NCI-H1436 (cell line): ENCODE measurements around the gene SETD1A.
A peak's percentile ranks its signal among the peaks of the same experiment; 100 is the strongest.
"Not testable (repeated sequence)": the region's sequence is repeated elsewhere in the genome, so short reads cannot be mapped to it uniquely, and the experiment has no call there.

Experiments
- DNase-seq: peaks from one replicate; lab custom pipeline; 2025; lab: John Stamatoyannopoulos, UW

SETD1A gene

DNA sequence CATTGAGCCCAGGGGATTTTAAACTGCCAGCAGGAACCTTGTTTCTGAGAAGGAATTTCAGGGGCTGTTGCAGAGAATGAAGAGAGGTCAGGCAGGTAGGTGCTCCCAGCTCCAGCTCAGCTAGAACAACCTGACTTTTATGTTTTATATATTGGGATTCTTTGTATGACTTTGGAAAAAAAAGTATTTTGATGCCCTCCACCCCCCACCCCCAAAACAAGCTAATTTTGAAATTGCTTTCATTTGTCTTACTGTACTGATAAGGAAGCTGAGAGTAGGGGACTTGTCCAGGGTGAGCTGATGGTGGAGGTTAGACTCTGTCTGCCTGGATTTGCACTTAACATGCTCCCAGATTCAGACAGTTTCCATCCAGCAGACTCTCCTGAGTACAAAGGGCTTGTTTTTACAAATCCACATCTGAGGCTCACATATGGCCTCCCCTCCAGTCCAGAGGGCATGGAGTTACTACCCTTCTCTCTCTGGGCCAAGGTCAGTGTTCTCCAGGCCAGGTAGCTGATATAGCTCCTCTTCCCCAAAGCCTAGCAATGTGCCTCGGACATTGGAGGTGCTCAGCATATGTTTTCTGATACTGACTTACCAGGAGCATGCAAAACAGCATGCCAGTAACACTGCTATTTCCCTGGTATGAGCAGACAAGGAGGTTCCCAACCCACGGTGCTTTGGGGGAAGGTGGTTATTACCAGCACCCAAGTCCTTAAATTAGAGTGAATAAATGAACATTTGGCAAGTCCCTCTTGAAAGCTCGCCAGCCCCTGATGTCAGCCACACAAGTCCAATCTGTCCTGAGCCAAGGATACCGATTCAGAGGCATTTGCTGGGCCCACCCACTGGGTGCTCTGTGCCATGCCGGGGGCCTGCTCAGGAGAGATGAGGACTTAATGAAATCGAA is 41.6 kb downstream of the SETD1A start:
- no peak for DNase-seq

DNA sequence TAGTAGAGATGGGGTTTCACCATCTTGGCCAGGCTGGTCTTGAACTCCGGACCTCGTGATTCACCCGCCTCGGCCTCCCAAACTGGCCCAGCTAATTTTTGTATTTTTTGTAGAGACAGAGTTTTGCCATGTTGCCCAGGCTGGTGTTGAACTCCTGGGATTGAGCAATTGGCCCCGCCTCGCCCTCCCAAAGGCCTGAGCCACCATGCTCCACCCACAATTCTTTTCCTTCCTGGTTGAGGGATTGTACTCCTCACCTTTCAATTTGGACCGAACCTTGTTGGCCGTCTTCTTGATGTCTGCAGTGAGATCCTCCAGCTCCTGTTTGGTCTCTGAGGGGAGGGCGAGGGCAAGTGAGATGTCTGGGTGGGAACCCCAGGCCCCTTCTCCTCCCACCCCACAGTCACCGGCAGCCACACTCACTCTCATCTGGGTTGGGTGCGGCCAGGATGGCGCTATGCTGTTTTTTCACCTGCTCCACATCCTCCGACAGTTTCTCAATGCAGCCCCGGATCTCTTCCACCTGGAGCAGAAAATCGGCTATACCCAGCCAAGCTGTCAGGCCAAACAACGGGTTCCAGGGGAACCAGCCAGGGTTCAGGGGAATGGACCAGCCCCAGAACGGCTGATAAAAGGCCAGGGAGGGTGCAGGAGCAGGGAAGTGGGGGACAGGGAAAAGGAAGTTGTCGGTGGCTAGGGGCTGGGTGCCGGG is 43.3 kb downstream of the SETD1A start:
- DNase-seq: no peak

DNA sequence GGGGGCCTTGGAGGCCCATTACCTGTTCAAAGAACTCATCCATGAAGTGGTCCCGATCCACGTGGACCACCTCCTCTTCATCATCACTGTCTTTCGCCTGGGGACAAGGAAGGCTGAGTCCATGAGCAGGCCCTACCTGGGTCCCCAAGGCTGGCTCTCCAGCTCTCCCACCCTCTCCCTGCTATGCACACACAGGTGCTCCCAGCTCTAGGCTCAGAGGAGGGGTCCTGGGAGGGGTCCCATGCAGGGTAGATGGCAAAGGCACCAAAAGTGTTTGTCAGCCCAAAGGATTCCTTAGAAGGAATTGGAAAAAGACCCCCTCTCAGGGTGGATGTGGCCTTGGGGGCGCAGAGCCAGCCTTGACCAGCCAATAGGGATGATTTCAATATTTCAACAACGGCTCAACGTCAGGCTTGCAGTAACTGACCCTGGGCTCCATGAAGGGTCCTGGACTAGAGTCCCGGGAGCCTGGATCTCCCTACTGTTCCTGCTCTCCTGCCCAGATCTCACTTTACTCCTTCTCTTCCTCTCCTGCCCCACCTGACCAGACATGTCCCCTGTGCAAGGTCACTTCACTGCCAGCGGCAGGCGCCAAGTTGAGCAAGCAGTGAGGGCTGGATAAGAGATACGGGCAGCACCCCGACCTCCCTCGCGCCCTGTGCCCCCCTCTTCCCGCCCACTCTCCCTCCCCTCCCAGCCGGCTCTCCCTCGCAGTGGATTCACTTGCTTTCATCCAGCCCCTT is 44.1 kb downstream of the SETD1A start:
- DNase-seq: no peak

DNA sequence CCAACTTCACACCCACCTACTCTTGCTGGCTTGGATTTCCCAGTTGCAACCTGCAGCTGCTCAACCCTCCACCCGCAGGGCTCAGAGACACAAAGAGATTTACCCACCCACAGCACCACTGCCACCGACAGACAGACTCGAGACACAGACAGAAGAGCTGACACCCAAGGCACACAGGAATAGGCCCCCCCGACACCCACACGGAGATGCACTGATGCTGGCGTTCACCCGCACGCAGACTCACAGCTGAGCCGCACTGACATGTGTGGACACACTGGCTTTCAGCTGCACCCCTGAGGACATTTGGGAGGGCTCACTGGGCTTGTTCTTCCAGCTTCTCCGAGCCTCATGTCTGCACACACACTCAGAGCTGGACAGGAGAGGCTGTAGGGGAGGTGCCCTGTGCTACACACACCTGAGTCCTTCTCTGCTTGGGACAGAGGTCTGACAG is 44.7 kb downstream of the SETD1A start:
- DNase-seq: no peak

DNA sequence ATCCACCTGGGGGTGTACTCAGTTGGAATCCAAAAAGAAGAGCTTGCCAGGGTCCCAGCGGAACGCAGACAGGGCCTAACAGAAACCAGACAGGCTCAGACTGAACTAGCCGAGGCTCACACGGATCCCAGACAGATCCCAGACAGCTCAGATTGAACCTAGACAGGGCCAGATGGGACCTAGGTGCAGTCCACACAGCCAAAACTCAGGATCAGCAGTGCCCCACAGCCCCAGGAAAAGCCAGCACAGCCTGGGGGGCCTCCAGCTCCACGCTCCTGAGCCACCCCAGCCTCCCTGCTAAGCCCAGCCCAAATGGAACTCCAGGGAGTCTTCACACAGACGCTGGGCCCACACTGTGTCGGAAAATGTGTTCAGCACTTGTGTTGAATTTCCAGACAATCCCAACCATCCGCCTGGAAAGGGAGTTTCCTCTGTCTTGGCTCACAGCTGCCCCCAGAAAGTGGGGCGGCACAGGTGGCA is 45.3 kb downstream of the SETD1A start:
- DNase-seq: no peak

DNA sequence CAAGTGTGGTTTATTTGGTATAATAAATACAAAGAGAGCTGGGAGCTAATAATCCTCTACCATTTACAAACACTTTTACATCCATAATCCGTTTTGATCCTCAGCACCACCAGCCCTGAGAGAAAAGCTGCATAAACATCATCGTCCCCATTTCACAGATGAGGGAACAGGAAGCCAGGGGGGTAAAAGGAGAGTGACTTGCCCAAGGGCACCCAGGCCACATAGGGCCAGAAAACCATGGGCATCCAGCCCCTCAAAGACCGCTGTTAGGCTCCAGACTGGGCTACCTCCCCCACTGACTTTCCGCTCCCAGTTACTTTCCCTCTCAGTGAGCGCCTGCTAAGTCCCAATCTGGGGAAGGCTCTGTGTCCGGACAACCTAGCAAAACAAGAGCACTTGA is 46.2 kb downstream of the SETD1A start:
- no peak for DNase-seq

DNA sequence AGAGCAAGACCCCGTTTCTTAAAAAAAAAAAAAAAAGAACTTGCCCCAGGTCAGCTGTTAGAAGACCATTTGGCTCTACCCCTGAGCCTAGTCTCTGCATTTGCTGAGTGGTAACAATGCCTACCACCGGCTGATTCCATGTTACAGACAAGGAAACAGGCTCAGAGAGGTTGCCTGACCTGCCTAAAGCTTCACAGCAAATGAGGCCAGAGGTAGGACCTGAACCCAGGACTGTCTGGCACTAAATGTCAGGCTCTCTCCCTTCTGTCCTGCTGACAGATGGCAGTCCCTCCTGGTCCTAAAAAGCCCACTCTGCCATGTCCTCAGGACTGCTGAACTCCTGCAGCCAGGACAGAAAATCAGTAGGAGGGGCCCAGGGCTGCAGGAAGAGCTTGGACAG is 47.1 kb downstream of the SETD1A start:
- DNase-seq: no peak

DNA sequence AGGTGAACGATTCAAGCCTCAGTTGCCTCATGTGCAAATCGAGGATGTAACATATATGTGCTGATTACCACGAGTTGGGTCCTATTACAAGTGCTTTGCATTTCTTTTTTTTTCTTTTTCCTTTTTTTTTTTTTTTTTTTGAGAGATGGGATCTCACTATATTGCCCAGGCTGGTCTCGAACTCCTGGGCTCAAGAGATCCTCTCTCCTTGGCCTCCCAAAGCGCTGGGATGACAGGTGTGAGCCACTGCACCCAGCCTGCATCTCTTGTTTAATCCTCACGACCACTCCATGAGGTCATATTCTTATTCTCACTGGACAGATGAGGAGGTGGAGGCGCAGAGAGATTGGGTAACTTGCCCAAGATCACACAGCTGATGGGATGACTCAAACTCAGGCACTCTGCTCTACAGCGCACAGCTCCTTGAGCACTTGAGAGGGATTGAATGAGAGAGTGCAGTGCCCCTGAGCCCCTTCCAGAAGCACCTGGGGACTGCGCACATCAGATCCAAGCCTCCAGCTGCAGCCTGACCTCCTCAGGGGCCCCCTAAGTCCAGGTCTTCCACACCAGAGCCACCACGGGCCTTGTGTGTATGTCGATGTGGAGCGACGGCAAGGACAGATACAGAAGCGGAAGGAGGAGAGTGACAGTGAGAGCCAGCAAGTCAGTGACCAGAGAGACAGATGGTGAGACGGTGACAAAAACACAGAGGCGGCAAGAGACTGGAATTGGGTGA is 48.0 kb downstream of the SETD1A start:
- no peak for DNase-seq

DNA sequence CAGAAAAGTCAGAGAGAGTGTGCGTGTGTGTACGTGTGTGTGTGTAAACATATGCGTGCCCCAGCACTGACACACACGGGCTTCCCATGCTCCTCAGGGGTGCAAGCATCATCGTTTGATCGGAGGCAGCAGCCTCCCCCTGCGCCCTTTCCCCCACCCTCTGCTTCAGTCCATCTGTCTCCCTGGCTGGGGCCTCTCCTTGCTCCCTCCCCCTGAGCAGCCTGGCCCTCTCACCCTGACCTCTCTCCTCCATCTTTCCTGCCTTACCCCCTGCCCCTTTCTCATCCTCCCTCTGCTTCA is 48.5 kb downstream of the SETD1A start:
- no peak for DNase-seq

DNA sequence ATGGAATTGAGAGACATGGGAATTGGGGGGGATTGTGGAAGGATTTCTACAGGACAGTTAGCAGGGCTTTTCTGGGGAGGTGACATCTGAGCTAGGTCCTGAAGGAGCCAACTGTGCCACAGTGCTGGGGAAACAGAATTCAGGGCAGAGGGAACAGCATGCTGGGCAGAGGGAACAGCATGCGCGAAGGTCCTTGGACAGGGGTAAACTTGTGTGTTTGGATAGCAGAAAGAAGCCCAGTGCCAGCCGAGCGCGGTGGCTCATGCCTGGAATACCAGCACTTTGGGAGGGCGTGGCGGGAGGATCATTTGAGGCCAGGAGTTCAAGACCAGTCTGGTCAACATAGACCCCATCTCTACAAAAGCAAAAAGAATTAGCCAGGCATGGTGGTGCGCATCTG is 49.0 kb downstream of the SETD1A start:
- no peak for DNase-seq

DNA sequence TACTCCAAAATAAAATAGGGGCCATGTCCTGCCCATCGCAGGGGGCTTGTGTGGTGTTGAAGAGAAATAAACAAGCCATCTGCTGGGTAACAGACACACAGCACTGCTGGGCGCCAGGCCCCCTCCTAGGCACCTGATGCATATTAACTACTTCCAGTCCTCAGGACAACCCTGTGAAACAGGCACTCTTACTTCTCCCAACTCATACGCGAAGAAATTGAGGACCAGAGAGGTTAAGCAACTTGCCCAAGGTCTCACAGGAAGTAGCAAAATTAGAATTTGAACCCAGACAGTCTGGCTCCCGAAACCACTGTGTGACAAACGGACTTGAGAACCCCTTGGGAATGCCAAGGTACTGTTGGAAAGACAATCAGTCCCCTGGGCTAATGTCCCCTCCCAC is 50.1 kb downstream of the SETD1A start:
- no peak for DNase-seq

DNA sequence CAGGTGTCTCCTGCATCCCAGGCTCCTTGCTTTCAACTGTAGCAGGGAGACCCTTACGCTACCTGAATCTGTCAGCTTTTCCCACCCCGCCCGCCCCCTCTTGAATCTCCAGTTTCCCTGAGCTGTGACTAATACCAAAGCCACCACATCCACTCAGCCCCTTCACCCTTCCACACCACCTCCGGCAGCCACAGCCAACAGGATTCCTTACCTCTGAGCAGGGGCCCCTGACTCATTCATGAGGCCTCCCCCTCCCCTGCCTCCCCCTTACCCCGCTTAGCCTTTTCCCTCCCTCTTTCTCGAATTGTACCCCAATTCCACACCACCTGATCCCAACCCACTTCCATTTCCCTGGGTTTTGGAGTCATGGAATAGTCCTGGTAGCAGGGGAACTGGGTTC is 50.6 kb downstream of the SETD1A start:
- DNase-seq: no peak

DNA sequence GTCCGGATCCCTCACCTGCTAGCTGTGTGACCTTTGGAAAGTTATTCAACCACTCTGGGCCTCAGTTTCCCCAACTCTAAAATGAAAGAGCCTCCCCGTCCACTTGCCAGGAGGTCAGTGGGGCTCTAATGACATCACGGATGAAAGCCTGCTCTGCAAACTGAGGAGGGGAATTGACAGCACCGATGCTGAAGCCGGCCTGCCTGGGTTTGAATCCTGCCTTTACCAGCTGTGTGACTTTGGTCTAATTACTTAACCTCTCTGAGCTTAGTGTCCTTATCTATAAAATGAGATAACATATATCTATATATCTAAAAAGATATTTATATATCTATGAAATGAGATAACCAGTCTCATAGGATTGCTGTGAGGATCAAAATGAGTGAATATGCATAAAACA is 51.0 kb downstream of the SETD1A start:
- no peak for DNase-seq

DNA sequence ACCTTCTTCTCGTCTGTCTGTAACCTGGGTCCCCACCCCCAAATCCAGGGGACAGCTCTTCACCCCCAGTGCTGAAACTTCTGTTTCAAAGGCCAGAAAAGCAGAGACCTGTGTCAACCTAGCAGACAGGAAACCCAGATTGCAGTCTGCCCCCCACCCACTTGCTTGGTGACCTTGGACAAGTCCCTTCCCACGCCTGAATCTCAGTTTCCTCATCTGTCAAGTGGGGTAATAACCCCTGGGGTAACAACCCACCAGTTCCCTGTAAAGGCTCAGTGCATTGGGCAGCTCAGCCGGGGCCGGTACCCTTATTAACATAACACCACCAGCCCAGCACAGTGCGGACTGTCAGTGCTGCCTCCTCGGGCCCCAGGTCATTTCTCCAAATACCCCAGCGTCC is 51.6 kb downstream of the SETD1A start:
- DNase-seq: no peak

DNA sequence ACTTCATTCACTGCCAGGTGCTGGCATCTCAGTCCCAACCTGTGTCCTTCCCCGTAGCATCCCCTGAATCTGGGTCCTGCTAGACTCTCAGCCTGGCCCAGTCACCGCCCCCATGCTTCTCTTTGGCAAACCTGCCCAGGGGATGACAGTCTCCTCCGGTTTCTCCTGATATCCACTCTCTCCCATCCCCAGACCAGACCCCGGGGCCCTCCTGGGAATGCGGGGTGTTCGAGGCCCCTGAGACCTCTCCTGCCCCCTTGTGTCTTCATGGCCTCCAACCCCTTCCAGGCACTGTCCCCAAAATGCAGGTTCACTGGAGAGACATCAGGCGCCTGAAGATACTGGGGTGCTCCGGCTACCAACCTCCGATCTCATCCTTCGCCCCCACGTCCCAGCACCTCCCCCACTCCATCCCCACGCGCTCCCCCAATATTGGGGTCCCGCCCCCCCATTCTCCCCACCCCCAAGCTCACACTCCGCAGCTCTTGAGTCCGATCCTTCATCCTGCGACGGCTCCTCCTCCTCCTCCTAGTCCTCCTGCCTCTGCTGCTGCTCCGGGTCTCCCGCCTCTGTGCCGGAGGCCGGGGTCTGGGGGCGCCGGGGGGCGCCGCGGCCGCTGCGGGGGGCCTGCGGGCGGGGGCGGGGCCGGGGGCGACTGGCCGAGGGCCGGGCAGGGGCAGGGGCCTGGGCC is 52.5 kb downstream of the SETD1A start:
- DNase-seq: no peak

DNA sequence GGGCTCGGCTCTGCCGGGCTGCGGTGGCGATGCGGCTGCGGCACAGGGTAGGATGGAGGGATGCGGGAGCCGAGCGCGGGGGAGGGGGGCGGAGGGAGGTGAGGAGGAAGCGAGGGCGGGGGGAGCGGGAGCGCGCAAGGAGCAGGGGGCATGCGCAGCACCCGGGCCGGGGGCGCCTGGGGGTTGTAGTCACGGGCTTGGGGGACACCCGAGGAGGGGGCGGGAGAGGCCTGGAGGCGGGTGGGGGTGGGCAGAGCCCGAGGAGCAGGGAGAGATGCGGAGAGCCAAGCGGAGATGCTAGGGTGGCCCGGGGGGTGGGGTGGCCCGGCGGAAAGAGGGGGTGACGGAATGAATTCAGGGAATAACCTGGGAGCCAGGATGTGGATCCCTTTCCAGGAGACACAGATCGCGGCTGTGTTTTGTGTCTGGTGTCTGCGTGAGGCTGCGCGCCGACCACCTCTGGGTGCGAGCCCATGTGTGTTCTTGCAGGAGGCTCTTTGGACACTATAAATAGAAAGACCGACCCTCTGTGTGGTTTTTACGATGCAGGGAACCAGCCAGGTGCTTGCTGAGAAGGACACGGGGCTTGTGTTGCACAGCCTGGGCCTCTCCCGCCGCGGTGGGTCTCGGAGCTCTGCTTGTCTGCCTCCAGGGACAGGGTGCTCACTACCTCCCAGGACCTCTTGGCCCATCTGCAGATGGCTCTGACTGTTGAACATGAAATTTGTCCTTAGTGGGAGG is 53.2 kb downstream of the SETD1A start, which contains the start of gene STX1B:
STX1B (minus strand) TSS at position 54 of the 741 bp plus-strand sequence. CDS start 242 bp downstream, outside the sequence.
- peak; percentile 76 for DNase-seq

DNA sequence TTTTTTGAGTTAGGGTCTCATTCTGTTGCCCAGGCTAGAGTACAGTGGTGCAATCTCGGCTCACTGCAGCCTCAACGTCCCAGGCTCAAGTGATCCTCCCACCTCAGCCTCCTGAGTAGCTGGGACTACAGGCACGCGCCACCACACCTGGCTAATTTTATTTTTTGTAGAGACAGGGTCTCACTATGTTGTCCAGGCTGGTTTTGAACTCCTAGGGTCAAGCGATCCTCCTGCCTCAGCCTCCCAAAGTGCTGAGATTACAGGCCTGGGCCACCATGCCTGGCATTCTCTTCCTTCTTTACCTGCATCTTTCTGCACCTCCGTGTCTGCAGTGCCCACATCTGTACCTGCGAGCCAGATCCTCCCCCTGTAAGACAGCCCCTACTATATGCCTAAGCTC is 54.3 kb downstream of the SETD1A start:
- not testable (repeated sequence) for DNase-seq

DNA sequence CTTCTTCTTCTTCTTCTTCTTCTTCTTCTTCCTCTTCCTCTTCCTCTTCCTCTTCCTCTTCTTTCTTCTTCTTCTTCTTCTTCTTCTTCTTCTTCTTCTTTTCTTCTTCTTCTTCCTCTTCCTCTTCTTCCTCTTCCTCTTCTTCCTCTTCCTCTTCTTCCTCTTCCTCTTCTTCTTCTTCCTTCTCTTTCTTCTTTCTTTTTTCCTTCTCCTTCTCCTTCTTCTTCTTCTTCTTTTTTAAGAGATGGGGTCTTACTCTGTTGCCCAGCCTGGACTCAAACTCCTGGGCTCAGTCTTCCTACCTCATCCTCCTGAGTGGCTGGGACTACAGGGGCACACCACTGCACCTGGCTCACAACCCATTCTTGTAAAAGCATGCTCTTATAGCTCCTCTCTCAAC is 55.7 kb downstream of the SETD1A start:
- not testable (repeated sequence) for DNase-seq

DNA sequence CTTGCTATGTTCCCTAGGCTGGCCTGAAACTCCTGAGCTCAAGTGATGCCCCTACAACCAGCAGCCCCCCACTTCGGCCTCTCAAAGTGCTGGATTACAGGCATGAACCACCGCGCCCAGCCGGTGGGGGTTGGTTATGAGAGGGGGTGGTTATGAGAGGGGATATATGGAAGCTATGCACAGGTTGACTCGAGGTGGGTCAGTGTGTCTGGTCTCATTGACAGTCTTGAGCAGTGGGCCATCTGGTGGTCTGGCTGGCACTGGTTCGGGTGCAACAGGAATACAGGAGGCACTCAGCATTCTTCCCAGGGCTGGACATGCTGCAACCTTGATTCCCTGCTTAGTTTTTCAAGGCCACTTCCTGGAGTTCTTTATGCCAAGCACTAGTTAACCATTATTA is 58.5 kb downstream of the SETD1A start:
- no peak for DNase-seq

DNA sequence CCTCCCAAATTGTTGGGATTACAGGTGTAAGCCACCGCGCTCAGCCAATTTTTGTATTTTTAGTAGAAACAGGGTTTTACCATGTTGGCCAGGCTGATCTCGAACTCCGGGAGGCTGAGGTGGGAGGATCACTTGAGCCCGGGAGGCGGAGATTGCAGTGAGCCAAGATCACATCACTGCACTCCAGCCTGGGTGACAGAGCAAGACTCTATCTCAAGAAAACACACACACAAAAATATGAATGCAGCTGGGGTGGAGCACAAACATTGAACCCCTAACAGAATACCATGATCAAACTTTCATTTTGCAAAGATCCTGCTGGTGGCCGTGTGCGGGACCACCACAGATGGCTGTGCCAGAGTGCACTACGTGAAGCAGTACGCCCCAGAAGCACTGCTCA is 60.2 kb downstream of the SETD1A start:
- not testable (repeated sequence) for DNase-seq

DNA sequence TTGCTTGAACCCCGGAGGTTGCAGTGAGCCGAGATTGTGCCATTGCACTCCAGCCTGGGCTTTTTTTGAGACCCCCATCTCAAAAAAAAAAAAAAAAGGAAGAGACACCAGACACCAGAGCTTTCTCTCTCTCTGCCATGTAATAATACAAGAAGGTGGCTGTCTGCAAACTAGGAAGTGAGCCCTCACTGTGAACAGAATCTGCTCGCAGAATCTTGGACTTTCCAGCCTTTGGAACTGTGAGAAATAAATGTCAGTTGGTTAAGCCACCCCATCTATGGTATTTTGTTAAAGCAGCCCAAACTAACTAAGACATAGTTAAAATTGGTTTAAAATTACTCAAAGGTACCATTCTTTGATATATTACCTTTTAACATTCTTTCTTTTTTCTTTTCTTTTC is 63.0 kb downstream of the SETD1A start:
- no peak for DNase-seq
